ENCODE data around the gene SRC. TPM values are rescaled to one million over a fixed set of nuclear protein-coding genes. Genes with fewer than 3 reads are reported as not detected.

The SRC gene
- polyA plus RNA-seq, 1 experiment = 35.4 TPM

GRCh38 chr20:37403107-37404033, 57.4 kb downstream of the SRC start:
- no peak for DNase-seq (ENCODE audit: low read depth)
- ChIA-PET CTCF (interaction anchor here (0.9 to 1.3 kb wide), 3 partner anchors 19 to 121 kb away, joined by 3 to 5 read pairs (median 3); no protein-coding TSS in a partner anchor), POLR2A (no interaction called here)
- H3K36me3 ChIP-seq (ENCODE audit: control insufficient read depth, insufficient read depth, low read length) = peaks cover 37% of the 10 kb centered on the region
- H3K4me3 ChIP-seq (ENCODE audit: low read depth, low read length) = no peak overlapping the region
- no peak for TF ChIP-seq CTCF (IDR thresholded peaks at IDR 0.05; ENCODE audit: insufficient read depth, low read depth, low read length)
- peaks cover 4% of the 10 kb centered on the region; the same call in 1 of the 2 replicates for H3K27me3 ChIP-seq (ENCODE audit: control insufficient read depth, insufficient read depth, low read length)

- no peak for DNase-seq (ENCODE audit: low read depth)
- peaks cover 31% of the 10 kb centered on the region for H3K36me3 ChIP-seq (ENCODE audit: control insufficient read depth, insufficient read depth, low read length)
- no peak overlapping the region for H3K4me3 ChIP-seq (ENCODE audit: low read depth, low read length)
- CTCF ChIA-PET = interaction anchor here (1.1 kb wide), 2 partner anchors 14 to 120 kb away, joined by 3 to 5 read pairs; no protein-coding TSS in a partner anchor
- peaks cover 10% of the 10 kb centered on the region for H3K27me3 ChIP-seq (ENCODE audit: control insufficient read depth, insufficient read depth, low read length)
- POLR2A ChIA-PET = interaction anchor here (0.6 kb wide), 1 partner anchor 125 kb away, joined by 3 read pairs; no protein-coding TSS in a partner anchor
- no peak for TF ChIP-seq CTCF (IDR thresholded peaks at IDR 0.05; ENCODE audit: insufficient read depth, low read depth, low read length)
These were observed 58.5 kb downstream of the SRC start for GRCh38 chr20:37404461-37404890.

GRCh38 chr20:37405351-37405897, 59.5 kb downstream of the SRC start:
- Histone ChIP-seq H3K27me3 (ENCODE audit: control insufficient read depth, insufficient read depth, low read length) (peaks cover 10% of the 10 kb centered on the region), H3K36me3 (ENCODE audit: control insufficient read depth, insufficient read depth, low read length) (peaks cover 25% of the 10 kb centered on the region), H3K4me3 (ENCODE audit: low read depth, low read length) (no peak overlapping the region)
- ChIA-PET CTCF (interaction anchor here (0.6 to 1.1 kb wide), 2 partner anchors 15 to 39 kb away, joined by 5 read pairs; no protein-coding TSS in a partner anchor), POLR2A (no interaction called here)
- no peak for TF ChIP-seq CTCF (IDR thresholded peaks at IDR 0.05; ENCODE audit: insufficient read depth, low read depth, low read length)
- no peak for DNase-seq (ENCODE audit: low read depth)

GRCh38 chr20:37406010-37406998, 60.4 kb downstream of the SRC start:
- DNase-seq (ENCODE audit: low read depth) = no peak
- ChIA-PET CTCF (no interaction called here), POLR2A (no interaction called here)

More at GRCh38 chr20:37406010-37406998, 60.4 kb downstream of the SRC start:
- Histone ChIP-seq H3K4me3 (ENCODE audit: low read depth, low read length) (peak overlapping the region; percentile 33), H3K36me3 (ENCODE audit: control insufficient read depth, insufficient read depth, low read length) (peaks cover 22% of the 10 kb centered on the region), H3K27me3 (ENCODE audit: control insufficient read depth, insufficient read depth, low read length) (peaks cover 10% of the 10 kb centered on the region)
- TF ChIP-seq CTCF (IDR thresholded peaks at IDR 0.05; ENCODE audit: insufficient read depth, low read depth, low read length) = no peak
